Adrenal gland (tissue), 5 donors: ENCODE data around the gene EYS.

Experiments used
- POLR2A ChIP-seq, 2 donors: fragments of 450-650 bp; IDR thresholded peaks; one replicate each; pipeline ENCODE4 v1.6.1; 2017; ENCODE audit warnings: antibody characterized with exemption in 2 of 2, mild to moderate bottlenecking in 2 of 2, moderate library complexity in 1 of 2
- TF ChIP-seq, protein P1 (sequence below), 6 experiments: fragments of 450-650 bp in 4 of 6; fragments of 200-600 bp in 2 of 6; sonication (generic) in 1 of 6; IDR thresholded peaks; 1 replicate in 5 of 6; 2 replicates in 1 of 6; pipeline versions ENCODE4 v1.5.1 to v1.8.0; 2016 to 2021; ENCODE audit warnings: antibody characterized with exemption in 6 of 6, mild to moderate bottlenecking in 2 of 6, moderate library complexity in 1 of 6
- donor health status: DM: no; HTN: no; CAD: no.

DNA sequence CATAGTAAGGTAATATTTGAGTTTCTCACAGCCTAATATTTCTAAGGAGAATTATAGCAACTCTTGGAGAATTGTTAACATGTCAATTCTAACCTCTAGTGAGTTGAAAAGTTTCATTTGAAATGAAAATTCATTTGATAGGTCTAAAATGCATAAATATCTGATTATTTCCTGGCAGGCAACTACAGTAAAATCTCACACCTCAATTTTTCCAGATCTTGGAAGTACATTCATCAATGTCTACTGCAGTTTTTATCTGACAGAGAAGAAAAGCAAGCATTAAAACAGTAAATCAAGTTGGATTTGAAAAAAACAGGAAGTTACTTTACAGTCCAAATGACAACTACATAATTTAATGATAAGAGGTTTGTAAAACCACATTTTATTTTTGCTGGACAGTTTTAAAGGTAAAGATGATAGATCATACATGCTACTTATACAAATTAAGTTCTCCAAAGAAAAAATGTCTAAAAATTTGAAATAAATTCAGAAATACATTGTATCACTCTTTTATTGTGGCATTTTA, 631.3 kb downstream of the EYS start:
- TF ChIP-seq, protein P1, sequence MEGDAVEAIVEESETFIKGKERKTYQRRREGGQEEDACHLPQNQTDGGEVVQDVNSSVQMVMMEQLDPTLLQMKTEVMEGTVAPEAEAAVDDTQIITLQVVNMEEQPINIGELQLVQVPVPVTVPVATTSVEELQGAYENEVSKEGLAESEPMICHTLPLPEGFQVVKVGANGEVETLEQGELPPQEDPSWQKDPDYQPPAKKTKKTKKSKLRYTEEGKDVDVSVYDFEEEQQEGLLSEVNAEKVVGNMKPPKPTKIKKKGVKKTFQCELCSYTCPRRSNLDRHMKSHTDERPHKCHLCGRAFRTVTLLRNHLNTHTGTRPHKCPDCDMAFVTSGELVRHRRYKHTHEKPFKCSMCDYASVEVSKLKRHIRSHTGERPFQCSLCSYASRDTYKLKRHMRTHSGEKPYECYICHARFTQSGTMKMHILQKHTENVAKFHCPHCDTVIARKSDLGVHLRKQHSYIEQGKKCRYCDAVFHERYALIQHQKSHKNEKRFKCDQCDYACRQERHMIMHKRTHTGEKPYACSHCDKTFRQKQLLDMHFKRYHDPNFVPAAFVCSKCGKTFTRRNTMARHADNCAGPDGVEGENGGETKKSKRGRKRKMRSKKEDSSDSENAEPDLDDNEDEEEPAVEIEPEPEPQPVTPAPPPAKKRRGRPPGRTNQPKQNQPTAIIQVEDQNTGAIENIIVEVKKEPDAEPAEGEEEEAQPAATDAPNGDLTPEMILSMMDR (IDR thresholded peaks at IDR 0.05), result no peak
- TF ChIP-seq POLR2A (IDR thresholded peaks at IDR 0.05), result no peak
